Right ventricle myocardium superior (tissue), 1 donor: Measurements from ENCODE around the gene HSD3B1. TPM values are rescaled to one million over a fixed set of nuclear protein-coding genes. Genes with fewer than 3 reads are reported as not detected.
"Not testable (repeated sequence)": the region's sequence is repeated elsewhere in the genome, so short reads cannot be mapped to it uniquely, and the experiment has no call there.

Experiments
- ATAC-seq: fragments of 200-7000 bp; cut with Tn5 transposase; one replicate; pipeline ENCODE4 v1.9.1; 2020; ENCODE audit warnings: mild to moderate bottlenecking; ENCODE audit not compliant: poor library complexity
- DNase-seq: peaks from one replicate; pipeline ENCODE4 v3.0.0-alpha.2; 2020
- intact Hi-C: fragments of 100-400 bp; cut with DNase I; formaldehyde crosslinking; loops from one replicate; pipeline ENCODE4 v1.11.2; 2022
- total RNA-seq: library from RNA; stranded (reverse); fragmentation: NEBNext Ultra II Directional; extraction: Animal tissue kit (Norgen Biotek cat#: 25700); gene quantifications from one replicate; pipeline ENCODE4 v1.2.1, GENCODE V29; 2021
- donor health status: DM: no; HTN: yes; CAD: no; lungs with severe emphysema.

Gene HSD3B1
- total RNA-seq, 1 donor from 2014 or later, result not detected

GRCh38 chr1:119485201-119485600 is 21.8 kb upstream of the HSD3B1 start:
- DNase-seq, result no peak
- intact Hi-C loops, result no loop called here
- no peak for ATAC-seq

- intact Hi-C loops, result no loop called here
- no peak for ATAC-seq
- no peak for DNase-seq
Observed at GRCh38 chr1:119488216-119488615, 18.8 kb upstream of the HSD3B1 start.

- intact Hi-C loops, result no loop called here
- DNase-seq, result no peak
- no peak for ATAC-seq
Observed at GRCh38 chr1:119489201-119489600, 17.8 kb upstream of the HSD3B1 start.

DNA sequence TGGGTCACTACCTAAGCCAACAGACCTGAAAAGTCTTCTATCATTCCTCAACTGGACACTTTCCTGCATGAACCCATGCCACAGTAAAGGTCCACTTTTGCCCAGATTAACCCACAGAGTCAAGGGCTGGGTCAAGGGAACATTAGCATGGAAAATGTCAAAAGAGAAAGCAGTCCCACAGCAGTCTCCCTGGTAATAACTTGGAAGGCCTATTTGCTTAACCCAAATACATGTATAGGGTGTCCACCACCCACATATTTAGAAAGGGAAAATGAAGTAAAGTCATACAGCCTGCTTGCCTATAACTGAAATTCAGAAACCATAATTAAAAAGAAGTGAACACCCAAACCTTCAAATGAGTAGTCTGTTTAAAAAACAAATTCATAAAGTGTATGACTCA is 16.1 kb upstream of the HSD3B1 start:
- intact Hi-C loops, result no loop called here

GRCh38 chr1:119492763-119493162 is 14.2 kb upstream of the HSD3B1 start:
- intact Hi-C loops, result no loop called here
- no peak for ATAC-seq

More for the DNA sequence above, 16.1 kb upstream of the HSD3B1 start:
- DNase-seq (no peak), ATAC-seq (no peak)

GRCh38 chr1:119504831-119505230 is 2.2 kb upstream of the HSD3B1 start:
- DNase-seq (no peak), ATAC-seq (no peak)
- intact Hi-C loops, result no loop called here

More at GRCh38 chr1:119492763-119493162, 14.2 kb upstream of the HSD3B1 start:
- no peak for DNase-seq

GRCh38 chr1:119510046-119510445 is 3.0 kb downstream of the HSD3B1 start:
- ATAC-seq, result no peak
- intact Hi-C loops, result no loop called here
- DNase-seq, result no peak

GRCh38 chr1:119515221-119515620 is 8.2 kb downstream of the HSD3B1 start:
- intact Hi-C loops, result no loop called here
- ATAC-seq (no peak), DNase-seq (no peak)

DNA sequence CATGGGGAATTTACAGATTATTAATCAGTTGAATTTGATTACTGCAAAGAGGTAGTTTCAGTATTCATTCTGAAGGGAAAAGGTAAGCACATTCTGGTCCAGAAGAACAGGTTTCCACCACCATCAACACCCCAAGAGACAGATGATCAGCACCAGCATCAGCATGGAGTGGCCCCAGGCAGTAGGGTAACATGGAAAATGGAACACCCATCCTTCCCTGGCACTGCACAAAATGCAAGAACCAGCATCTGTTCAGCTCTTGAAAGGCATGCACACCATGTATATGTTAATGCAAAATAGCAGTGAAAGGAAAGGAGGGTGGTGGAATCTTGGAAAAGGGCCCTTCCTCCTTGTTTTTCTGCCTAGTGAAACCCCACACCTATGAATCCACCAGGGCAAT is 9.2 kb downstream of the HSD3B1 start:
- no peak for ATAC-seq

GRCh38 chr1:119516680-119517079 is 9.7 kb downstream of the HSD3B1 start:
- ATAC-seq (no peak), DNase-seq (no peak)
- intact Hi-C loops, result no loop called here

More for the DNA sequence above, 9.2 kb downstream of the HSD3B1 start:
- no peak for DNase-seq
- intact Hi-C loops, result no loop called here

DNA sequence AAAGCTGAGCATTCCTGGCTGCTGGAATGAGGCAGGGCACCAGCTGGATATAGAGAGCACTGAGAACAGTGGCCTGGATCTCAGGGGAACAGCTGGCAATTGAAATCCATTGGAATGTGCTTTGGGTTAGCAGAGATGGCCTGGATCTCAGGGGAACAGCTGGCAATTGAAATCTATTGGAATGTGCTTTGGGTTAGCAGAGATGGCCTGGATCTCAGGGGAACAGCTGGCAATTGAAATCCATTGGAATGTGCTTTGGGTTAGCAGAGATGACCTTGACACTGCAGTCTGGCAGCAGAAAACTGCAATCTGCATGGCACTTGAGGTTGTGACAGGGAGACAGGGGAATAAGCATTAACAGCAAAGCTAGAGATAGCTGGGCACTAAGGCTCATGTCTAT is 10.7 kb downstream of the HSD3B1 start:
- intact Hi-C loops, DNase-seq: not testable (repeated sequence)
- peak; percentile 79 for ATAC-seq

DNA sequence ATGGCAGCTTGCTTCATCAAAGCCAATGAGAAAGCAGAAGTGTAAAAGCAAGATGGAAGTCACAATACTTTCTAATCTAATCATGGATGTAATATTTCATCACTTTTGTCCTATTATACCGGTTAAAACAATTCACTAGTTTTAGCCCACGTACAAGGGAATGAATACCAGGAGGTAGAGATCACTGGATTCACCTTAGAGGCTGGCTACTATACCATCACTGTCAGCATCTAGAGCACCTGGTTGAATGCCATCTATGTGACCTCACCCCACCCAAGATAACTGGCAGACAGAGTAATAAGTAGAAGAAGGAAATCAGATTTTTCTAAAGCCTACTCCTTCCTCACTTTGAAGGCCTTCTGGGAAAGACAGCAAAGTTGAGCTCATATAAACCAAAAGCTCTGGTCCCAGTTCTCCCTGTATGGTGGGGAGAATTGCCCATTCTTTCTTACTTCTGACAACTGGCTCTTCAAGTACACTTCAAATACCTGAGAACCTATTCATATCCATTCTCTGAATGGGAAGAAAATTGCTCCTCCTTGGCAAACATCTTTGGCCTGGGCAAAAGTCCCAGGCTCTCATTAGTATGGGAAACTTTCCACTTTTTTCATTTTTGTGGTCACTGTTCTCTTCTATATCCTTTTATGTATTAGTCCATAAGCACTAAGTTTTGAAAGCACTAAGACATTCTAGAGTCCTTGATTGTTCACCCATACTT is 24.8 kb downstream of the HSD3B1 start:
- ATAC-seq, result no peak
- no peak for DNase-seq
- intact Hi-C loops, result no loop called here

GRCh38 chr1:119532324-119532910 is 25.4 kb downstream of the HSD3B1 start:
- no peak for DNase-seq
- no peak for ATAC-seq
- intact Hi-C loops, result no loop called here

DNA sequence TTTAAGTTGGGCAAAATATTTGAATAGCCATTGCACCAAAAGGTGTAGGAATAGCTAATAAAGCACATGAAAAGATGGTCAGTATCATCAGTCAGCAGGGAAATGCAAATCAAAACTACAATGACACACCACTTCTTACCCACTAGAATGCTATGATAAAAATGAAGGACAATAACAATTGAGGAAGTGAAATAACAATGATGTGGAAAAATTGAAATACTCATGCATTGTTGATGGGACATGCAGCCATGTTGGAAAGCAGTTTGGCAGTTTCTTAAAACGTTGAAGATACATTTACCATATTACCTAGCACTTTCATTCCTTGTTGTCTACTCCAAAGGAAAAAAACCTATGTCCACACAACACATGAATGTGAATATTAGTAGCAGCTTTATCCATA is 28.4 kb downstream of the HSD3B1 start:
- ATAC-seq, result no peak
- no peak for DNase-seq
- intact Hi-C loops, result no loop called here

GRCh38 chr1:119537966-119538365 is 31.0 kb downstream of the HSD3B1 start:
- no peak for ATAC-seq
- intact Hi-C loops, result no loop called here
- no peak for DNase-seq

GRCh38 chr1:119539636-119540035 is 32.6 kb downstream of the HSD3B1 start:
- ATAC-seq (no peak), DNase-seq (no peak)
- intact Hi-C loops, result no loop called here

GRCh38 chr1:119541389-119541788 is 34.4 kb downstream of the HSD3B1 start:
- intact Hi-C loops, result no loop called here
- ATAC-seq (no peak), DNase-seq (no peak)

- DNase-seq (no peak), ATAC-seq (no peak)
- intact Hi-C loops, result no loop called here
Observed at GRCh38 chr1:119542492-119542946, 35.5 kb downstream of the HSD3B1 start.

DNA sequence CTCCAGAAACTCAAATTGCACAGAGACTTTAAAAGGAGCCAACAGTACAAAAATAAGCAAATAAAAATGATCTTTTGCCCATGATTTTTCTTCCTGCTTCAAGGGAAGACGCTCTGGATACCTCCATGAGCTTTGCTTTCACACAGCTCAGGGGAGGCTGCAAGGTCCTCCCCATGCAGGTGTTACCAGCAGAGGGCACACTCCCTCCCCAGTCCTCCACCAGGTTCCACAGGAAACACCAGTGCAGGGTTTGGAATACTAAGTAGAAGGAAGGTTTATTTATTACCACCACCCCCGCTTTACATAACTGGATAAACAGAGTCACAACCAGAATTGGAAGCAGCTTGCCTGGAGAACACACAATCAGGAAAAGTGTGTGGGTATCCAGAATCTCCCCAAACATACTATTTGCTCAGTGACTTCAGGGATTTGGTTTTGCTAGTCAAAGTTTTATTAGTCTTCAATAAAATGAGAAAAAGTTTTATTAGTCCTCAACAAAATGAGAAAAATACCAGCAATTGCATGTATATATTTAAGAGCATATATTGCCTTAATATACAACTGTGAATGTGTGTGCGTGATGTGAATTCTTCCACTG is 37.3 kb downstream of the HSD3B1 start:
- no peak for DNase-seq
- ATAC-seq, result no peak
- intact Hi-C loops, result no loop called here

- intact Hi-C loops, result no loop called here
Observed at GRCh38 chr1:119546641-119547040, 39.6 kb downstream of the HSD3B1 start.

More at GRCh38 chr1:119546641-119547040, 39.6 kb downstream of the HSD3B1 start:
- ATAC-seq (no peak), DNase-seq (no peak)
